HepG2 (cell line): Measurements from ENCODE around the gene BIRC7. TPM values are rescaled to one million over a fixed set of nuclear protein-coding genes. Genes with fewer than 3 reads are reported as not detected.
A peak's percentile ranks its signal among the peaks of the same experiment; 100 is the strongest.

Source experiments
- ATF1 ChIP-seq: IDR thresholded peaks from 2 replicates; pipeline ENCODE4 v1.6.1; 2016; ENCODE audit warnings: mild to moderate bottlenecking, control low read depth
- ATF6 ChIP-seq: sonication (generic); formaldehyde crosslinking; conservative IDR thresholded peaks from 2 replicates; pipeline ENCODE4 v1.4.0; 2020; ENCODE audit warnings: missing genetic modification reagents
- CEBPG ChIP-seq: IDR thresholded peaks from 2 replicates; pipeline ENCODE4 v1.6.1; 2016
- HDAC2 ChIP-seq: sonication (generic); formaldehyde crosslinking; IDR thresholded peaks from 2 replicates; pipeline ENCODE4 v1.4.0; 2020; ENCODE audit warnings: missing genetic modification reagents
- REPIN1 ChIP-seq: sonication (generic); formaldehyde crosslinking; IDR thresholded peaks from 2 replicates; pipeline ENCODE4 v1.8.0; 2022; ENCODE audit warnings: missing genetic modification reagents, low read depth, mild to moderate bottlenecking, borderline replicate concordance
- SIX4 ChIP-seq: sonication (generic); formaldehyde crosslinking; IDR thresholded peaks from 2 replicates; pipeline ENCODE4 v1.4.0; 2020; ENCODE audit warnings: missing genetic modification reagents
- SYNCRIP ChIP-seq: fragments of 200-400 bp; formaldehyde crosslinking; IDR thresholded peaks from 2 replicates; pipeline ENCODE4 v1.6.1; 2018; ENCODE audit warnings: mild to moderate bottlenecking, low read depth, low read length; ENCODE audit not compliant: insufficient read depth
- TOPORS ChIP-seq: sonication (generic); formaldehyde crosslinking; IDR thresholded peaks from 2 replicates; pipeline ENCODE4 v1.8.0; 2023; ENCODE audit warnings: mild to moderate bottlenecking, missing genetic modification reagents
- ZFAT ChIP-seq: sonication (generic); formaldehyde crosslinking; conservative IDR thresholded peaks from 2 replicates; pipeline ENCODE4 v1.8.1; 2023; ENCODE audit warnings: missing genetic modification reagents, inconsistent platforms
- ZHX1 ChIP-seq: sonication (generic); formaldehyde crosslinking; IDR thresholded peaks from 2 replicates; pipeline ENCODE4 v1.8.1; 2022; ENCODE audit warnings: low read depth, mild to moderate bottlenecking, missing genetic modification reagents
- ZHX2 ChIP-seq, 2 experiments: sonication (generic) in 1 of 2; formaldehyde crosslinking in 1 of 2; IDR thresholded peaks; 2 replicates each; pipeline versions ENCODE4 v1.6.1 to v1.9.0; 2014 to 2022; ENCODE audit warnings: antibody characterized with exemption in 1 of 2, borderline replicate concordance in 1 of 2, inconsistent platforms in 1 of 2, low read depth in 1 of 2, missing genetic modification reagents in 1 of 2
- ZNF329 ChIP-seq: sonication (generic); formaldehyde crosslinking; IDR thresholded peaks from 2 replicates; pipeline ENCODE4 v1.9.0; 2021; ENCODE audit warnings: low read depth, mild to moderate bottlenecking, missing genetic modification reagents
- ZNF639 ChIP-seq: conservative IDR thresholded peaks from 2 replicates; pipeline ENCODE4 v1.6.1; 2018; ENCODE audit warnings: missing genetic modification reagents
- ZNF746 ChIP-seq: sonication (generic); formaldehyde crosslinking; IDR thresholded peaks from 2 replicates; pipeline ENCODE4 v1.8.0; 2022; ENCODE audit warnings: mild to moderate bottlenecking, missing genetic modification reagents
- ZNF768 ChIP-seq: sonication (generic); formaldehyde crosslinking; IDR thresholded peaks from 2 replicates; pipeline ENCODE4 v1.4.0; 2020; ENCODE audit warnings: missing genetic modification reagents
- ZNF883 ChIP-seq: sonication (generic); formaldehyde crosslinking; IDR thresholded peaks from 2 replicates; pipeline ENCODE4 v1.5.1; 2020; ENCODE audit warnings: mild to moderate bottlenecking, missing genetic modification reagents; ENCODE audit errors: not compliant biosample characterization
- polyA plus RNA-seq, 8 experiments: library from polyadenylated mRNA; depleted of rRNA in 3 of 8; stranded (reverse) in 7 of 8; unstranded in 1 of 8; fragments of >200 nt; fragmentation: Illumina TruSeq in 4 of 8; extraction: Trizol in 4 of 8; gene quantifications; 2 replicates each; pipeline versions ENCODE4 v1.2.1 to v1.2.3, GENCODE V29; 2011 to 2016; ENCODE audit warnings: low read depth in 4 of 8, missing spikeins in 1 of 8, mixed read lengths in 1 of 8; ENCODE audit not compliant: insufficient read depth in 1 of 8
- total RNA-seq, 5 experiments: library from RNA; depleted of rRNA; stranded (reverse); fragments of >200 nt; fragmentation: Illumina TruSeq; extraction: Trizol; gene quantifications; 2 replicates each; pipeline ENCODE4 v1.2.3, GENCODE V29; 2016; ENCODE audit warnings: low read depth in 1 of 5

Gene BIRC7
- total and polyA plus RNA-seq, 2 of the 13 experiments (the other 11 are each of a cell fraction or from before 2014, with no cell fraction given): 0.27 to 5.1 TPM

GRCh38 chr20:63272105-63273058, 36.7 kb downstream of the BIRC7 start, which contains the start of gene ARFGAP1 (continued):
- peak; percentile 82 for TF ChIP-seq ZHX2 (IDR thresholded peaks at IDR 0.05; ENCODE audit: low read depth)
- no peak for TF ChIP-seq ZHX2 (CRISPR knock-in tag; IDR thresholded peaks at IDR 0.05; ENCODE audit: borderline replicate concordance)
- TF ChIP-seq SYNCRIP: no peak
- TF ChIP-seq CEBPG: peak; percentile 46; the same call in 1 of the 2 replicates
- peak; percentile 66 for TF ChIP-seq ZNF768
- peak; percentile 88 for TF ChIP-seq ZHX1 (CRISPR knock-in tag)
- peak; percentile 15 for TF ChIP-seq ZNF883
- no peak for TF ChIP-seq ATF6 (CRISPR knock-in tag)
- 0 out of 2 replicates have a peak, but pooled peaks have one; percentile 44 for TF ChIP-seq ZNF639
- TF ChIP-seq ZNF746: no peak
- peak; percentile 79 for TF ChIP-seq REPIN1
- TF ChIP-seq ZFAT: no peak
- peak; percentile 88 for TF ChIP-seq HDAC2
- TF ChIP-seq SIX4 (CRISPR knock-in tag): no peak
- TF ChIP-seq ZNF329: peak; percentile 33; the same call in 1 of the 2 replicates
- TF ChIP-seq TOPORS: peak; percentile 93; the same call in 1 of the 2 replicates
- no peak for TF ChIP-seq ATF1 (CRISPR knock-in tag)
